Activated T-cell treated with anti-CD3 and anti-CD28 coated beads for 1 hour (primary cell): ENCODE results near the gene ARID1B.

ENCODE experiments used
- DNase-seq: peaks from one replicate; pipeline ENCODE4 v3.0.0-alpha.2; 2020; ENCODE audit warnings: low read depth

Gene ARID1B

GRCh38 chr6:157227202-157228166 lies 450.3 kb downstream of the ARID1B start:
- DNase-seq: no peak

DNA sequence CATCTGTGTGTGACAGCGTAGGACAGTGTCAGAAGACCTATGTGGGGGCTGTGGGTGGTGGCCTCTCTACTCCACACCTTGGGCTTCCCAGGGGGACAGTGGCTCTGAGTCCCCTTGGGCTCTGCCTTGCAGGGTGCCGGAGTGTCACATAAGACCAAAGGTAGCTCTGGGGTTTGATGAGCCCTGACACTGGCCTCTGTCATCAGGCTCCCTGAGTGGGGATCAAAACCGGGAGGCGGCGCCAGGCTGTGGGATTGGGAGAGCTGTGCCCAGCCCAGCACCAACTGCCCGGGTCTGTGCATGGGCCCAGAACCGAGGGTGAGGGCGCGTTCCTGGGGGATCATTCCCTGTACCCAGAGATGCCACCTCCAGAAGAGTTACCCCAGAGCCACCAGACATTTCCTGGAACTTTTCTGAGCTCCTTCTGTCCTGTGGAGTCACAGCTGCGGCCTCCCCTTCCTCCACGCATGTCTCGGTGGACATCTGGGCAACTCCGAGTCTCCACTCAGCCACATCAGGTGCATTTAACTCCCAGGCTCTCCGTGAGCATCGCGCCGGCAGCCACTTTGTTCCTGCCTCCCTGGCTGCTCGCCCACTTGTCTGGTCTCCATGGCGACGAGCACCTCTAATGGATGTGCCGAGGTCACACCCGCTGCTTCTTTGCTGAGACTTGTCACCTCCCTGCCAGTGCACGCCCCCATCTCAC lies 451.4 kb downstream of the ARID1B start:
- no peak for DNase-seq

GRCh38 chr6:157229132-157229618 lies 452.0 kb downstream of the ARID1B start:
- no peak for DNase-seq

DNA sequence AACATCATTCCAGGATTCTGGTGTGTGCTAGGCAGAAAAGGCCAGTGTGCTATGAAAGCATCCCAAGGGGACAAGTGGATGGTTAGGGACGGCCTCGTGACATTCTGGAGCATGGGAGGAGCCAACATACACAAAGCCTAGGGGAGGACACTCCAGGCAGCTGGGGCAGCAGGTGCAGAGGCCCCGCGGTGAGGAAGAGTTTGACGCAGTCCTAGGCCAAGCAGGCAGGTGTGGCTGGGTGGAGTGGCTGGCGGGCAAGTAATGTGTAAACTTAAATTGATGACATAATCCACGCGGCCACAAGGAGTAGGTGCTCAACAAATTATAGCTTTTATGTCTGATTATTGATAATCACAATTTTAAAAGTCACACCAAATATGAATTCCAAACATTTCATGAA lies 452.5 kb downstream of the ARID1B start:
- no peak for DNase-seq

DNA sequence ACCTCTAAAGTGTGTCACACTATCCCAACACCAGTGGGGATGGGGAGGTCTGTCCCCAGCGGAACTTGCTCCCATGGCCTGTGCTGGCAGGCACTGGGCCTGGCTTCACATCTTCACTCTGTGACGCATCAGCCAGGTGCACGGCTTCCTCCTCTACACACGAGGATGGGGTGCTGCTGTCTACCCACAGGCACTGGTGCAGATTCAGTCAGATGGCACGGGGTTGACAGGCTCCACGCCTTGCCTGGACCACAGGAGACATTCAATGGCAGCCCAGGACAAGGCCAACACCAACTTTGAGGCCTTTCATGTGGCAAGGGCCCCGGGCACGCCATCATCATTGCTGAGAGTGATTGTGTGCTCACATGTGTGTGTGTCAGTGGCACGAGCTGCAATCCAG lies 453.7 kb downstream of the ARID1B start:
- no peak for DNase-seq

- DNase-seq: no peak
Measured at GRCh38 chr6:157232161-157232895, 455.1 kb downstream of the ARID1B start.

- DNase-seq: no peak
Measured at GRCh38 chr6:157233156-157233555, 456.0 kb downstream of the ARID1B start.

GRCh38 chr6:157233686-157234085 lies 456.5 kb downstream of the ARID1B start:
- DNase-seq: no peak

GRCh38 chr6:157235600-157236039 lies 458.4 kb downstream of the ARID1B start:
- peak; percentile 44 for DNase-seq

DNA sequence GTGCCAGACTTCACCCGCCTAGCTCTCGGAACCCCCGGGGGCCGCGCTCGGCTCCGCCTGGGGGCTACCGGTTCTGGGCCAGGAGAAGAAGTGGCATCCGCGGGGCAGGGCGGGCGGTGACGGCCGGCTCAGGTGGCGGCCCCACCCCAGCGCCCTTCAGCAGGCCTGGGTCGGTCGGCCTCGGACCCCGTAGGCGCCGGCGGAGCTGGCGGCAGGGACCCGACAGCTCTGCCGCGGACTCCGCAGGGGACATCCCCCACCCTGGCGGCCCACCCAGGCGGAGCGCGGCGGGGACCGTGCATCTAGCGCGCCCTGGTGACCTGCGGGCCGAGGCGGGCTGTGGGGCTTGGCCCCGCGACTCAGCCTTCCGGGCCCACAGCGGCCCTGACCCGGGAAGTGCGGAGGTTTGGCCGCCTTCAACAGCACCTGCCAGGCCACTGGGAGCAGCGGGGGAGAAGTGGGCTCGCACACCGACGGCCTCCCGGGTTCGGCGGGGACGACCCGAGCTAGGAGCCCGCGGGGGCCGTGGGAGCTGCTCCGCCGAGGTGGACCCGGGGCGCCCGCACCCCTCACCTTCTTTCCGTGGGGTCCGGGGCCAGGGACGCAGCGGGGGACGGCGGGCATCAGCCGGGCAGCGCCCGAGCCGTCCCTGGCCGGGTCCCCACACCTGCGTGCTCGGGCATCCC lies 459.0 kb downstream of the ARID1B start:
- no peak for DNase-seq

DNA sequence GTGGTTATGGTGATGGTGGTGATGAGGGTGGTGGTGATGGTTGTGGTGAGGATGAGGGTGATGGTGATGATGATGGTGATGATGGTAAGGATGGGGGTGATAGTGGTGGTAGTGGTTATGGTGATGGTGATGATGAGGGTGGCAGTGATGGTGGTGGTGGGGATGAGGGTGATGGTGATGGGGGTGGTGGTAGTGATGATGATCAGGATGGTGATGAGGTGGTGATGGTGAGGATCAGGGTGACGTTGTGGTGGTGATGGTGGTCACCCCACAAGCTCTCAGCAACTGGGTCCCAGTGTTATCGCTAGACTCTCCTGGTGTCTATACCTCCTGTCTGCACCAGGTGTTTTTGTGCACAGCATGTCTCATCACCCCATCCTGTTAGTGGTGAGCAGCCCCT lies 461.2 kb downstream of the ARID1B start:
- no peak for DNase-seq

- no peak for DNase-seq
Measured at GRCh38 chr6:157239148-157239547, 462.0 kb downstream of the ARID1B start.

- DNase-seq: no peak
Measured at GRCh38 chr6:157239671-157240058, 462.5 kb downstream of the ARID1B start.

- DNase-seq: no peak
Measured at GRCh38 chr6:157240059-157240959, 463.1 kb downstream of the ARID1B start.

- no peak for DNase-seq
Measured at GRCh38 chr6:157240960-157241311, 463.8 kb downstream of the ARID1B start.

- no peak for DNase-seq
Measured at GRCh38 chr6:157242791-157243190, 465.6 kb downstream of the ARID1B start.

DNA sequence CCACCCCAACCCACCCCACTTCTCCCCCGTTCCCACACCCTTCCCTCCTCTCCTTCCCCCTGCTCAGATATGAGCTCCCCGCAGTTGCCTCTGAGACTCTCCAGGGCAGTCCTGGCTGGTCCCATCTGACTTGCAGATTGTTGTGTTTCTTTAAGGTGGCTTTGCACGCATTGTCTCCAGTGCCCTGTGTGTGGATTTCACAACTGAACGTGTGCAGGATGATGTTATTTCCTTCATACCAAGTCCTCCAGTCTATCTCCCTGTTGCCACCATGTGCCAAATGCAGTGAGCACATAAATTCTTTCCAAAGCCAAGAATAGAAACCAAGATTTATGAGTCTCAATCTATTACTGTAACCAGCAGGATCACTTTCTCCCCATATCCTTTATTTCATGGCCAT lies 467.0 kb downstream of the ARID1B start:
- DNase-seq: no peak

DNA sequence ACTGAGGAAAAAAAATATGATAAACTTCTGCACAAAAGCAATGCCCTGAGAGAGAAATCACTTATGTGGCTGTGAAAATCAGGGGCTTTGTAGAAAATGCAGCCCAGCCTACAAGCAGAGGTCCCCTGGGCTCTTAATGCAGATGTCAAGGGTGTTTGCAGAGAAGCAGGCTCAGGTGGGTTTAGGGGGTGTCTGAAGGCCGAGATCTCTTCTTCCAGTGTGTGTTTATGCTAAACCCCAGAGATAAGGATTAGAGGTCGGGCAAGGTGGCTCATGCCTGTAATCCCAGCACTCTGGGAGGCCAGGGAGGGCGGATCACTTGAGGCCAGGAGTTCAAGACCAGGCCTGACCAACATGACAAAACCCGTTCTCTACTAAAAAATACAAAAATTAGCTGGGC lies 467.6 kb downstream of the ARID1B start:
- no peak for DNase-seq

- DNase-seq: no peak
Measured at GRCh38 chr6:157245436-157245835, 468.3 kb downstream of the ARID1B start.

DNA sequence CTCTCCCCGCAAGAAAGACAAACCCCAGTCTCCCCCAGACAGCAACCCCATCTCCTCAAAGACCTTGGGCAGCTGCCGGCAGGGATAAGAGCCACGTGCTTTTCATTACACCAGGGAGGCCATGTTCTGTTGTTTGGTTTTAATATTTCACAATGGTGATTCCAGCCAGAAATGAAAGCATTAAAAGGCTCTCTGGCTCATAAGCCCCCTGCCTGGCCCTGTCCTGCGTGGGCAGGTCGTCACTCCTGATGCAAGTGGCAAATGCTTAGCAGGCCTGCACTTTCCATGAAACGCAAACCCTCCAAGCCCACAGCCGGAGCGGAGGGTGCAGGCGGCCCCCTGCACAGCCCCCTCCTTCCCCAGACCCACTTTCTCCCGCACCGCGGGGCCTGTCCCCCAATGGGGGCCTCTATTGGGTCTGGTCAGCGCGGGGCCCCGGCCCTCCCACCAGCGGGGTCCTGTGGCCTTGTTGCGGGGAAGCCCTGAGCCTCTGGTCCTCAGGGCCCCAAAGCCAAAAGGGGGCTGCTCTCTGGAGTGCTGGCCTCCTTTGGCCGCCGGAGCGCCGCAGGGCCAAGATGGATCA lies 469.0 kb downstream of the ARID1B start:
- DNase-seq: no peak
